ENCODE data around the gene MMP28. TPM values are rescaled to one million over a fixed set of nuclear protein-coding genes. Genes with fewer than 3 reads are reported as not detected.

MMP28 gene
- total RNA-seq, 4 donors from 2014 or later, result 75.5 to 150 (median 116) TPM

- H3K27ac ChIP-seq (replicated peaks in 1 of 4), result no peak overlapping the region
- TF ChIP-seq EP300 (IDR thresholded peaks at IDR 0.05), result no peak
- no peak for TF ChIP-seq POLR2A (IDR thresholded peaks at IDR 0.05; ENCODE audit: low read depth)
- no peak for TF ChIP-seq CTCF (IDR thresholded peaks at IDR 0.05)
- no peak for TF ChIP-seq POLR2AphosphoS5 (IDR thresholded peaks at IDR 0.05)
- WGBS, result 85% methylated on average over 4 of the region's 4 CpGs
- DNase-seq (ENCODE audit: extremely low spot score), result no peak
- H3K36me3 ChIP-seq, result peaks cover 96 to 100% (median 98%) of the 10 kb centered on the region in 4 donors
- intact Hi-C loops (cut with DNase I), result no loop called here
- no peaks in the 10 kb centered on the region for H3K27me3 ChIP-seq
- no peaks in the 10 kb centered on the region for H3K4me1 ChIP-seq
- H3K4me3 ChIP-seq, result no peak overlapping the region
- H3K9me3 ChIP-seq, result no peaks in the 10 kb centered on the region
These were observed 46.1 kb upstream of the MMP28 start for GRCh38 chr17:35841505-35841904.

- H3K27me3 ChIP-seq, result no peaks in the 10 kb centered on the region
- no peaks in the 10 kb centered on the region for H3K9me3 ChIP-seq
- H3K4me3 ChIP-seq, result no peak overlapping the region
- DNase-seq (ENCODE audit: extremely low spot score), result no peak
- no peaks in the 10 kb centered on the region for H3K4me1 ChIP-seq
- intact Hi-C loops (cut with DNase I), result no loop called here
- H3K36me3 ChIP-seq, result peaks cover 96 to 100% (median 98%) of the 10 kb centered on the region in 4 donors
- H3K27ac ChIP-seq (replicated peaks in 1 of 4), result no peak overlapping the region
- no peak for TF ChIP-seq POLR2A (IDR thresholded peaks at IDR 0.05; ENCODE audit: low read depth)
- no peak for TF ChIP-seq POLR2AphosphoS5 (IDR thresholded peaks at IDR 0.05)
- no peak for TF ChIP-seq EP300 (IDR thresholded peaks at IDR 0.05)
- TF ChIP-seq CTCF (IDR thresholded peaks at IDR 0.05), result no peak
- 92% methylated on average over 3 of the region's 3 CpGs for WGBS
These were observed 45.7 kb upstream of the MMP28 start for GRCh38 chr17:35841101-35841500.

GRCh38 chr17:35825206-35825605 lies 29.8 kb upstream of the MMP28 start:
- no peak for DNase-seq (ENCODE audit: extremely low spot score)
- 97% methylated on average over 1 of the region's 1 CpG for WGBS
- no peak for TF ChIP-seq EP300 (IDR thresholded peaks at IDR 0.05)
- no peak for TF ChIP-seq POLR2AphosphoS5 (IDR thresholded peaks at IDR 0.05)
- TF ChIP-seq POLR2A (IDR thresholded peaks at IDR 0.05; ENCODE audit: low read depth), result no peak
- Histone ChIP-seq H3K9me3 (no peaks in the 10 kb centered on the region), H3K27me3 (no peaks in the 10 kb centered on the region), H3K27ac (replicated peaks in 1 of 4) (no peak overlapping the region), H3K4me1 (peaks cover 0 to 29% (median 24%) of the 10 kb centered on the region in 4 donors), H3K4me3 (no peak overlapping the region), H3K36me3 (peaks cover 40 to 94% (median 77%) of the 10 kb centered on the region in 4 donors)
- intact Hi-C loops (cut with DNase I), result no loop called here

DNA sequence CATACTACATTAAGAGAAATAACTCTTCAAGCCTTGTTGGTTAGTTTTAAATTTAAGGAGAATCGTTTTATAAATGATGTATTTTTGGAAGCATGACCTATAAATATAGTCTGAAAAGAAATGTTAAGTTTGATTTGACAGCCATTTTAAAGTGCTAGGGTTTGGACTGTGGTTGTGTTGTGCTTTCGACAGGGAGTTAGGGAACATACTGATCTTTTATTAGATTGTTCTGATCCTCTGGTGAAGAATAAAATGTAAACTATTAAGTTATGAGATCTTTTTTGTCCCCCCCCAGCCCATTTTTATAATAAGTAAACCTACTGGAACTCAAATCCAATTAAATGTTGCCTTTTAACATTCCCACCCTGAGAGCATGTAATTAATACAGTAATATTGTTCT lies 25.9 kb upstream of the MMP28 start:
- Histone ChIP-seq H3K4me1 (peaks cover 7 to 67% (median 63%) of the 10 kb centered on the region in 4 donors), H3K4me3 (no peak overlapping the region), H3K36me3 (peaks cover 28 to 80% (median 55%) of the 10 kb centered on the region in 4 donors), H3K27ac (replicated peaks in 1 of 4) (peak overlapping the region; percentile 63 to 72 (median 70)), H3K9me3 (no peaks in the 10 kb centered on the region), H3K27me3 (no peaks in the 10 kb centered on the region)
- WGBS, result 65% methylated on average over 2 of the region's 2 CpGs
- TF ChIP-seq POLR2AphosphoS5 (IDR thresholded peaks at IDR 0.05), result no peak
- TF ChIP-seq EP300 (IDR thresholded peaks at IDR 0.05), result no peak
- intact Hi-C loops (cut with DNase I), result no loop called here
- DNase-seq (ENCODE audit: extremely low spot score), result no peak

- intact Hi-C loops (cut with DNase I), result loop anchor here (10.0 kb wide), 1 partner anchor 205 kb away; no protein-coding TSS in a partner anchor
- H3K9me3 ChIP-seq, result no peaks in the 10 kb centered on the region
These were observed 24.0 kb upstream of the MMP28 start for GRCh38 chr17:35819455-35819854.

More at GRCh38 chr17:35819455-35819854, 24.0 kb upstream of the MMP28 start:
- H3K4me1 ChIP-seq, result peaks cover 14 to 85% (median 81%) of the 10 kb centered on the region in 4 donors
- H3K27me3 ChIP-seq, result no peaks in the 10 kb centered on the region
- DNase-seq (ENCODE audit: extremely low spot score), result no peak
- 47% methylated on average over 1 of the region's 1 CpG for WGBS
- no peak overlapping the region for H3K4me3 ChIP-seq
- H3K27ac ChIP-seq (replicated peaks in 1 of 4), result peak overlapping the region; percentile 63 to 72 (median 70)
- peaks cover 16 to 68% (median 41%) of the 10 kb centered on the region in 4 donors for H3K36me3 ChIP-seq
- TF ChIP-seq CTCF (IDR thresholded peaks at IDR 0.05), result peak in 2 of 3 experiments; percentile 16 to 18
- no peak for TF ChIP-seq POLR2A (IDR thresholded peaks at IDR 0.05; ENCODE audit: low read depth)
